CD14-positive monocyte (primary cell): ENCODE results near the gene VMAC. TPM values are rescaled to one million over a fixed set of nuclear protein-coding genes. Genes with fewer than 3 reads are reported as not detected.

ENCODE experiments used
- DNase-seq, 3 donors: peaks; one replicate each; pipeline ENCODE4 v3.0.0-alpha.2; 2011 to 2022
- H2AFZ ChIP-seq: 2 replicates; pipeline ENCODE4 v1.6.0; 2012; ENCODE audit warnings: mild to moderate bottlenecking, low read depth, low read length, inconsistent platforms; ENCODE audit not compliant: insufficient read depth, poor library complexity, severe bottlenecking
- H3K27ac ChIP-seq, 2 donors: 1 replicate in 1 of 2; 2 replicates in 1 of 2; pipeline ENCODE4 v1.5.1; 2012 to 2013; ENCODE audit warnings: low read length in 2 of 2, control low read depth in 1 of 2, inconsistent platforms in 1 of 2, low read depth in 1 of 2, mild to moderate bottlenecking in 1 of 2
- H3K27me3 ChIP-seq, 2 donors: one replicate each; pipeline versions ENCODE4 v1.6.0 to v1.6.1; 2011 to 2013; ENCODE audit warnings: low read length in 2 of 2; ENCODE audit not compliant: control insufficient read depth in 2 of 2, insufficient read depth in 2 of 2
- H3K36me3 ChIP-seq, 2 donors: replicated peaks in 1 of 2; 1 replicate in 1 of 2; 2 replicates in 1 of 2; pipeline versions ENCODE4 v1.5.1 to v1.6.1; 2012 to 2013; ENCODE audit warnings: low read length in 2 of 2, control low read depth in 1 of 2, inconsistent platforms in 1 of 2, mild to moderate bottlenecking in 1 of 2; ENCODE audit not compliant: insufficient read depth in 2 of 2, control insufficient read depth in 1 of 2
- H3K4me1 ChIP-seq, 2 donors: 1 replicate in 1 of 2; 2 replicates in 1 of 2; pipeline versions ENCODE4 v1.5.1 to v1.6.1; 2012 to 2013; ENCODE audit warnings: low read length in 2 of 2, control low read depth in 1 of 2, inconsistent platforms in 1 of 2, mild to moderate bottlenecking in 1 of 2, moderate library complexity in 1 of 2; ENCODE audit not compliant: insufficient read depth in 2 of 2, control insufficient read depth in 1 of 2
- H3K4me2 ChIP-seq: replicated peaks from 2 replicates; pipeline ENCODE3; 2012; ENCODE audit warnings: low read length, moderate library complexity, mild to moderate bottlenecking; ENCODE audit not compliant: poor library complexity, severe bottlenecking; ENCODE audit errors: extremely low read depth
- H3K4me3 ChIP-seq, 3 experiments: fragments of 200-600 bp in 1 of 3; sonication (generic) in 1 of 3; replicated peaks in 1 of 3; 1 replicate in 2 of 3; 2 replicates in 1 of 3; pipeline ENCODE4 v1.5.1; 2011 to 2013; ENCODE audit warnings: low read length in 3 of 3, mild to moderate bottlenecking in 3 of 3, control low read depth in 2 of 3, low read depth in 2 of 3, inconsistent platforms in 1 of 3, moderate library complexity in 1 of 3
- H3K79me2 ChIP-seq: 2 replicates; pipeline ENCODE4 v1.6.0; 2012; ENCODE audit warnings: mild to moderate bottlenecking, control low read depth, inconsistent platforms, low read length, moderate library complexity; ENCODE audit not compliant: insufficient read depth
- H3K9ac ChIP-seq: 2 replicates; pipeline ENCODE4 v1.6.0; 2017; ENCODE audit warnings: low read length, mild to moderate bottlenecking; ENCODE audit not compliant: insufficient read depth, poor library complexity, severe bottlenecking
- H3K9me3 ChIP-seq, 2 donors: replicated peaks in 1 of 2; 1 replicate in 1 of 2; 2 replicates in 1 of 2; pipeline versions ENCODE4 v1.5.1 to v1.6.1; 2012 to 2013; ENCODE audit warnings: low read length in 2 of 2, control low read depth in 1 of 2; ENCODE audit not compliant: control insufficient read depth in 1 of 2, insufficient read depth in 1 of 2
- H4K20me1 ChIP-seq: 2 replicates; pipeline ENCODE4 v1.6.0; 2012; ENCODE audit warnings: mild to moderate bottlenecking, low read length, control low read depth, moderate library complexity; ENCODE audit not compliant: insufficient read depth
- H3K27ac Mint-ChIP-seq, 7 donors: one replicate each; pipeline ENCODE4 v1.8.0; 2020; ENCODE audit warnings: mild to moderate bottlenecking in 7 of 7, mixed read lengths in 7 of 7, moderate library complexity in 6 of 7, inconsistent platforms in 2 of 7
- H3K27me3 Mint-ChIP-seq, 3 donors: one replicate each; pipeline ENCODE4 v1.8.0; 2021 to 2022; ENCODE audit warnings: low read depth in 3 of 3, mild to moderate bottlenecking in 3 of 3, mixed read lengths in 3 of 3, moderate library complexity in 3 of 3, inconsistent platforms in 1 of 3
- H3K36me3 Mint-ChIP-seq, 2 donors: one replicate each; pipeline ENCODE4 v1.8.0; 2020; ENCODE audit warnings: mixed read lengths in 2 of 2, inconsistent platforms in 1 of 2, mild to moderate bottlenecking in 1 of 2
- H3K4me1 Mint-ChIP-seq: one replicate; pipeline ENCODE4 v1.8.0; 2020; ENCODE audit warnings: mild to moderate bottlenecking, mixed read lengths
- H3K4me3 Mint-ChIP-seq, 2 donors: one replicate each; pipeline ENCODE4 v1.8.0; 2020; ENCODE audit warnings: mild to moderate bottlenecking in 2 of 2, mixed read lengths in 2 of 2, moderate library complexity in 1 of 2
- H3K9me3 Mint-ChIP-seq, 7 donors: one replicate each; pipeline ENCODE4 v1.8.0; 2020 to 2022; ENCODE audit warnings: mixed read lengths in 7 of 7, mild to moderate bottlenecking in 6 of 7, moderate library complexity in 6 of 7, inconsistent platforms in 2 of 7
- WGBS: methylation state at CpG from one replicate; pipeline ENCODE4 v1.1.5; 2013; ENCODE audit warnings: missing lambda C conversion rate; ENCODE audit not compliant: insufficient coverage; 5-methylcytosine and 5-hydroxymethylcytosine counted together
- intact Hi-C, 2 donors: fragments of 100-400 bp; cut with micrococcal nuclease; formaldehyde crosslinking; loops; one replicate each; pipeline versions ENCODE4 v1.15.0 to v1.15.1; 2023
- polyA plus RNA-seq, 3 donors: library from polyadenylated mRNA; depleted of rRNA in 1 of 3; unstranded in 2 of 3; stranded (reverse) in 1 of 3; fragments of 300-500 nt in 2 of 3; fragments of >200 nt in 1 of 3; fragmentation: Illumina TruSeq in 2 of 3; gene quantifications; 1 replicate in 2 of 3; 2 replicates in 1 of 3; pipeline ENCODE4 v1.2.3, GENCODE V29; 2012 to 2021
- TF ChIP-seq, protein P1 (sequence below): fragments of 200-600 bp; IDR thresholded peaks from one replicate; pipeline ENCODE4 v1.8.0; 2022; ENCODE audit warnings: antibody characterized with exemption, mild to moderate bottlenecking

VMAC gene
- polyA plus RNA-seq, 3 donors, result 3.1 to 13.0 (median 4.3) TPM

DNA sequence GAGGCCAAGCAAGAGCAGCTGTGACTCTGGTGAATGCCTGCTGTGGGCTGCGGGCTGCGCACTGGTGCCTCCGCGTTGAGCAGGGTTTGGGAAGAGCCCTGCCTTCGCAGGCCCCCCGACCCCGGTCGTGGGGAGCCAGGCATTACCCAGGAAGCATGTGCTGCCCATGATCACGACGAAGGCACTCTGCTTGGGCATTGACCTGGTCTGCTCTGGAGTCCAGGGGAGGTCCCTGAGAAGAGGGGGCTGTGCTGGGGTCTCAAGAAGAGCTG, 54.1 kb downstream of the VMAC start:
- no peak overlapping the region for H3K9ac ChIP-seq

DNA sequence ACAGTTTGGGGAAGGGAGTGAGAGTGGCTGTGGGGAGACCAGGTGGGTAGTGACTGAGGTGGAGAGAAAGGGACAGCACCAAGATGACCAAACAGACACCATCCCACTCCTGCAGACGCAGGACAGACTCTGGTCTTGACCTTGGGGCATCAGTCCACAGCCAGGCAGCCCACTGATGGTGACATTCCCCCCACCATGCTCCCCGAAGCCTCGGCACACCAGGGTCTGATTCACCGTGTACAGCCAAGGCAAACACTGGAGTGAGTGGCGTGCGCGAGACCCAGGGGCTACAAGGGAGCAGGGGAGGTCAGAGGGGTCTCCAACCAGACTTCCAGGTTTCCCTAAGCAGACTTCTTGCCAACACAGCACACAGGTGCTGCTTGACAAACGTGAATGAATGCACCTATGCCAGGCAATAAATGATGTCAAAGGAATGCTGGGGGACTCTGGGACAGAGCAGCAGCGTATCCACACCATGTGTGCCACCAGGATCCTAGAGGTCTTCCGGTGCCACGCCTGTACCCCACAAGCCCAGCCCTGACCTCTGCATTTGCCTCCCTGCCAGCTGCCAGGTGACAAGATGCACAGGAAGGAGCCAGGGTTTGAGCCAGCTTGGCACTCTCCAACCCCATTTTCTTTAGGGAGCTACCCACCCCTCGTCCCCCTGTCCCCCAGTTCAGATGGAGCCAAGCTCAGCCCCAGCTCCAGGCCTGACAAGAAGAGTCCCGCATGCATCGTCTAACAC, 54.8 kb downstream of the VMAC start:
- intact Hi-C loops, result no loop called here
- H3K4me3 Mint-ChIP-seq, result no peak overlapping the region
- H3K27me3 ChIP-seq, result no peaks in the 10 kb centered on the region
- peaks cover 0 to 2% (median 0%) of the 10 kb centered on the region in 3 donors for H3K27me3 Mint-ChIP-seq
- peaks cover 3 to 37% of the 10 kb centered on the region in 2 donors for H3K36me3 ChIP-seq
- WGBS, result 95% methylated on average over 12 of the region's 14 CpGs
- H3K4me2 ChIP-seq, result no peak overlapping the region
- H4K20me1 ChIP-seq, result peaks cover 97% of the 10 kb centered on the region
- no peak overlapping the region for H2AFZ ChIP-seq
- peaks cover 100% of the 10 kb centered on the region for H3K79me2 ChIP-seq
- no peak for DNase-seq
- no peak overlapping the region for H3K4me3 ChIP-seq
- peak overlapping the region in 4 of 7 donors; percentile 15 to 75 (median 52) for H3K27ac Mint-ChIP-seq
- no peaks in the 10 kb centered on the region for H3K9me3 Mint-ChIP-seq
- TF ChIP-seq, protein P1, sequence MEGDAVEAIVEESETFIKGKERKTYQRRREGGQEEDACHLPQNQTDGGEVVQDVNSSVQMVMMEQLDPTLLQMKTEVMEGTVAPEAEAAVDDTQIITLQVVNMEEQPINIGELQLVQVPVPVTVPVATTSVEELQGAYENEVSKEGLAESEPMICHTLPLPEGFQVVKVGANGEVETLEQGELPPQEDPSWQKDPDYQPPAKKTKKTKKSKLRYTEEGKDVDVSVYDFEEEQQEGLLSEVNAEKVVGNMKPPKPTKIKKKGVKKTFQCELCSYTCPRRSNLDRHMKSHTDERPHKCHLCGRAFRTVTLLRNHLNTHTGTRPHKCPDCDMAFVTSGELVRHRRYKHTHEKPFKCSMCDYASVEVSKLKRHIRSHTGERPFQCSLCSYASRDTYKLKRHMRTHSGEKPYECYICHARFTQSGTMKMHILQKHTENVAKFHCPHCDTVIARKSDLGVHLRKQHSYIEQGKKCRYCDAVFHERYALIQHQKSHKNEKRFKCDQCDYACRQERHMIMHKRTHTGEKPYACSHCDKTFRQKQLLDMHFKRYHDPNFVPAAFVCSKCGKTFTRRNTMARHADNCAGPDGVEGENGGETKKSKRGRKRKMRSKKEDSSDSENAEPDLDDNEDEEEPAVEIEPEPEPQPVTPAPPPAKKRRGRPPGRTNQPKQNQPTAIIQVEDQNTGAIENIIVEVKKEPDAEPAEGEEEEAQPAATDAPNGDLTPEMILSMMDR, result no peak
- no peaks in the 10 kb centered on the region for H3K9me3 ChIP-seq
- peak overlapping the region in 1 of 2 donors; percentile 52 for H3K27ac ChIP-seq
- H3K9ac ChIP-seq, result no peak overlapping the region
- H3K36me3 Mint-ChIP-seq, result peaks cover 19 to 24% of the 10 kb centered on the region in 2 donors
- H3K4me1 Mint-ChIP-seq, result peaks cover 48% of the 10 kb centered on the region
- H3K4me1 ChIP-seq, result peaks cover 18 to 30% of the 10 kb centered on the region in 2 donors

More for the DNA sequence above, 54.1 kb downstream of the VMAC start:
- Mint-ChIP-seq H3K4me1 (peaks cover 49% of the 10 kb centered on the region), H3K27me3 (peaks cover 0 to 2% (median 0%) of the 10 kb centered on the region in 3 donors), H3K9me3 (no peaks in the 10 kb centered on the region), H3K36me3 (peaks cover 18 to 20% of the 10 kb centered on the region in 2 donors), H3K4me3 (no peak overlapping the region), H3K27ac (peak overlapping the region in 3 of 7 donors; percentile 4 to 75 (median 49))
- no peak overlapping the region for H3K4me2 ChIP-seq
- peaks cover 3 to 37% of the 10 kb centered on the region in 2 donors for H3K36me3 ChIP-seq
- 98% methylated on average over 8 of the region's 10 CpGs for WGBS
- no peaks in the 10 kb centered on the region for H3K9me3 ChIP-seq
- TF ChIP-seq, protein P1, result no peak
- DNase-seq, result no peak
- no peak overlapping the region for H2AFZ ChIP-seq
- intact Hi-C loops, result no loop called here
- peaks cover 100% of the 10 kb centered on the region for H3K79me2 ChIP-seq
- no peaks in the 10 kb centered on the region for H3K27me3 ChIP-seq
- peak overlapping the region in 1 of 2 donors; percentile 16 for H3K27ac ChIP-seq
- peaks cover 97% of the 10 kb centered on the region for H4K20me1 ChIP-seq
- no peak overlapping the region for H3K4me3 ChIP-seq
- peaks cover 25 to 35% of the 10 kb centered on the region in 2 donors for H3K4me1 ChIP-seq

Other genes with a start within 250 kb of the VMAC start
- gene MICOS13, start 224.4 kb upstream of the VMAC start, polyA plus RNA-seq, result 10 to 100 TPM; 22.5 to 82.7 (median 78.6) TPM
- 1 to 10 TPM; 1.9 to 2.5 (median 2.4) TPM for gene HSD11B1L, start 223.8 kb upstream of the VMAC start, polyA plus RNA-seq
- gene RPL36, start 214.6 kb upstream of the VMAC start, polyA plus RNA-seq, result 100 to 1,000 TPM; 336 to 708 (median 627) TPM
- gene LONP1, start 184.7 kb upstream of the VMAC start, polyA plus RNA-seq, result 10 to 100 TPM; 12.1 to 37.2 (median 13.8) TPM
- gene CATSPERD, start 184.2 kb upstream of the VMAC start, polyA plus RNA-seq, result not detected
- gene PRR22, start 120.1 kb upstream of the VMAC start, polyA plus RNA-seq, result 1 to 10 TPM in 1 of 3 donors, under 1 TPM in 1, not detected in 1; 0.15 to 1.6 TPM
- 10 to 100 TPM; 17.4 to 40.2 (median 23.4) TPM for gene DUS3L, start 113.7 kb upstream of the VMAC start, polyA plus RNA-seq
- not detected for gene NRTN, start 99.8 kb upstream of the VMAC start, polyA plus RNA-seq
- gene FUT6, start 65.2 kb upstream of the VMAC start, polyA plus RNA-seq, result not detected
- not detected for gene FUT3, start 53.4 kb upstream of the VMAC start, polyA plus RNA-seq
- gene FUT5, start 34.3 kb upstream of the VMAC start, polyA plus RNA-seq, result not detected
- 100 to 1,000 TPM; 188 to 552 (median 396) TPM for gene NDUFA11, start 1.1 kb upstream of the VMAC start, polyA plus RNA-seq
- 10 to 100 TPM in 1 of 3 donors, under 1 TPM in 2; 0.34 to 34.8 (median 0.72) TPM for gene CAPS, start 9.4 kb downstream of the VMAC start, polyA plus RNA-seq
- gene RANBP3, start 73.3 kb downstream of the VMAC start, polyA plus RNA-seq, result 10 to 100 TPM in 1 of 3 donors, 1 to 10 TPM in 2; 4.5 to 49.5 (median 8.1) TPM
- gene RFX2, start 205.6 kb downstream of the VMAC start, polyA plus RNA-seq, result 10 to 100 TPM in 1 of 3 donors, 1 to 10 TPM in 2; 5.7 to 12.9 (median 8.7) TPM
- not detected for gene ACSBG2, start 230.8 kb downstream of the VMAC start, polyA plus RNA-seq